ENCODE data around the gene NOS3.

- TF ChIP-seq EZH2 (IDR thresholded peaks at IDR 0.05; ENCODE audit: insufficient read depth, poor library complexity, severe bottlenecking) (no peak), EZH2phosphoT487 (IDR thresholded peaks at IDR 0.05; ENCODE audit: insufficient read depth, low read depth) (no peak)
Observed at GRCh38 chr7:150942591-150943452, 48.0 kb upstream of the NOS3 start.

All from GM23248 (cell line).